KOPT-K1 (cell line): Measurements from ENCODE around the gene CDK18.

Source experiments
- H3K27ac ChIP-seq: fragments of 200-600 bp; sonication (generic); 2 replicates; pipeline ENCODE4 v1.5.1; 2016; ENCODE audit warnings: antibody characterized with exemption, mild to moderate bottlenecking, low read depth, low read length; ENCODE audit not compliant: poor library complexity, severe bottlenecking
- H3K36me3 ChIP-seq: fragments of 200-600 bp; sonication (generic); 2 replicates; pipeline ENCODE4 v1.5.1; 2017; ENCODE audit warnings: antibody characterized with exemption, mild to moderate bottlenecking, low read length, moderate library complexity; ENCODE audit not compliant: insufficient read depth
- H3K9me3 ChIP-seq: fragments of 200-600 bp; sonication (generic); 2 replicates; pipeline ENCODE4 v1.5.1; 2017; ENCODE audit warnings: antibody characterized with exemption, low read length, mild to moderate bottlenecking; ENCODE audit not compliant: insufficient read depth, poor library complexity, severe bottlenecking

The CDK18 gene

GRCh38 chr1:205520709-205521108, 16.2 kb downstream of the CDK18 start:
- Histone ChIP-seq H3K9me3 (no peaks in the 10 kb centered on the region), H3K27ac (no peak overlapping the region), H3K36me3 (no peaks in the 10 kb centered on the region)

DNA sequence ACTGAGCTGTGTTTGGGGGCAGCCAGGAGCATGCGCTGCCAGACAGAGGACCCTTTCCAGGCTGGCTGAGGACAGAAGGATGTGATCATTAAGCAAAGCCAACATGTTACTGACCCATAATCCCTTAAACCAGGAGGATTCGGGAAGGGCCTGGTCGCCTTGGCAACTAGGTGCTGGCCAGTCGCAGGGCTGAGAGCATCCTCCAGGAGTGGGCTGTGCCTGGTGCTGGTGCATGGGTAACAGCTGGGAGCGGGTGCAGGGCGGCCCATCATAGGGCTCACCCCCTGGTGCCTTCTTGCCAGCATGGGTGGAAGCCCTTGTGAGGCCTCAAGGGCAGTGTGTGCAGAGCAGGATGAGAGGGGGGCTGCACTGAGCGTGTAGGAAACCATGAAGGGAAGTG, 17.2 kb downstream of the CDK18 start:
- Histone ChIP-seq H3K27ac (no peak overlapping the region), H3K9me3 (no peaks in the 10 kb centered on the region), H3K36me3 (no peaks in the 10 kb centered on the region)

DNA sequence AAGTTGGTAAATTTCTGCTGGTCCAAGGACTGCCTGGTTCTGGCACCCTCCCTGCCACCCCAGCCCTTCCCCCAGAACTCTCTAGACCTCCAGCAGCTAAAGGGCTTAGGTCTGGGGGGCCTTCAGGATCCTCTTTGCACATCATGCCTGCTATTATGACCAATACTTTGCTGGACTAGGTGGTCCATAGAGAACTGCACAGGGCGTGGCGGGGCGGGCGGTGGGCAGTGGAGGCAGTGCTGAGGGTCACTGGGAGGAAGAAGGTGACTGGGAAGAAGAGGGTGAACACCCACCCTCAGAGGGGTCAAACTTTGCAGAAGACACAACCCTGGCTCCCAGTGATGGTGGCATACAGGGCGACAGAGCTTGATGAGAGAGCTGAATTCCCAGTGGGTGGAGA, 18.2 kb downstream of the CDK18 start:
- no peaks in the 10 kb centered on the region for H3K36me3 ChIP-seq
- H3K9me3 ChIP-seq: no peaks in the 10 kb centered on the region
- no peak overlapping the region for H3K27ac ChIP-seq

GRCh38 chr1:205523261-205523890, 18.9 kb downstream of the CDK18 start:
- Histone ChIP-seq H3K27ac (no peak overlapping the region), H3K36me3 (no peaks in the 10 kb centered on the region), H3K9me3 (no peaks in the 10 kb centered on the region)

GRCh38 chr1:205523891-205524793, 19.7 kb downstream of the CDK18 start:
- Histone ChIP-seq H3K36me3 (no peaks in the 10 kb centered on the region), H3K9me3 (no peaks in the 10 kb centered on the region), H3K27ac (no peak overlapping the region)

DNA sequence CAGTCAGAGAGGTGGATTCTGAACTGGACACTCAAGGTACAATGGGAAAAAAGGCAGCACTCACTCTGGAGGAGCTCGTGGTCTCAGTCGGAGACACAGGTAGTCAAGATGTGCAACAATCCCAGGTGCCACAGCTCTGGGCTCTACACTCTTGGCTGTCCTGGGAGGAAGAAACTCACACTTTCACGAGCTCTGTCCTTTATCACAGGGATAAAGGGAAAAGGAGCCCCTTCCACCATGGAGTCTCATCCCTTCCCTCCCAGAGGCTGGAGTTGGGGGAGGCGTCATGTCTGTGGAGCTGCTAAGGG, 20.3 kb downstream of the CDK18 start:
- no peak overlapping the region for H3K27ac ChIP-seq
- no peaks in the 10 kb centered on the region for H3K36me3 ChIP-seq
- H3K9me3 ChIP-seq: no peaks in the 10 kb centered on the region

GRCh38 chr1:205525495-205526285, 21.2 kb downstream of the CDK18 start:
- H3K36me3 ChIP-seq: no peaks in the 10 kb centered on the region
- no peaks in the 10 kb centered on the region for H3K9me3 ChIP-seq
- no peak overlapping the region for H3K27ac ChIP-seq

- no peak overlapping the region for H3K27ac ChIP-seq
Observed at GRCh38 chr1:205526431-205526830, 22.0 kb downstream of the CDK18 start.

GRCh38 chr1:205527931-205528330, 23.5 kb downstream of the CDK18 start:
- Histone ChIP-seq H3K9me3 (no peaks in the 10 kb centered on the region), H3K36me3 (no peaks in the 10 kb centered on the region), H3K27ac (no peak overlapping the region)

More at GRCh38 chr1:205526431-205526830, 22.0 kb downstream of the CDK18 start:
- Histone ChIP-seq H3K9me3 (no peaks in the 10 kb centered on the region), H3K36me3 (no peaks in the 10 kb centered on the region)

DNA sequence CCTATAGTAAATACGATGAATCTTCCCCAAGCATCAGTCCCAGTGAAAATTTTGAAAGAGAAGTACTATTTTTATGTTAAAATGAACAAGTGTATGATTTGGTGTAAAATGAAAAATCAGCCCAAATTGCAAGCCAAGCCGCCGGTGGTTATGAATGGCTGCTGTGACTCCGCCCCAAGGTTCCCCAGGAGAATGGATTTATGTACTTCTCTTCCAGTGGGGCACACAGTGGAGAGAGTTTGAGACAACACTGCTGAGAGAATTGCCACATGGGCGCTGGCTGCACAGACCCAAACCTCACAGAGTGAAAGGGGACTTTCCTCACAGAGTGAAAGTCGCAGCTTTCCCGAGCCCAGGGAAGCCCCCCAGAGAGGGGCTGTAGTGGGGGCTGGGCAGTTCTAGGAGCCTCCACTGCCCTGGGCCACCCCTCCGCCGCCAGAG, 24.0 kb downstream of the CDK18 start:
- no peaks in the 10 kb centered on the region for H3K36me3 ChIP-seq
- no peak overlapping the region for H3K27ac ChIP-seq
- no peaks in the 10 kb centered on the region for H3K9me3 ChIP-seq

GRCh38 chr1:205528887-205529825, 24.7 kb downstream of the CDK18 start:
- Histone ChIP-seq H3K27ac (no peak overlapping the region), H3K36me3 (no peaks in the 10 kb centered on the region), H3K9me3 (no peaks in the 10 kb centered on the region)

DNA sequence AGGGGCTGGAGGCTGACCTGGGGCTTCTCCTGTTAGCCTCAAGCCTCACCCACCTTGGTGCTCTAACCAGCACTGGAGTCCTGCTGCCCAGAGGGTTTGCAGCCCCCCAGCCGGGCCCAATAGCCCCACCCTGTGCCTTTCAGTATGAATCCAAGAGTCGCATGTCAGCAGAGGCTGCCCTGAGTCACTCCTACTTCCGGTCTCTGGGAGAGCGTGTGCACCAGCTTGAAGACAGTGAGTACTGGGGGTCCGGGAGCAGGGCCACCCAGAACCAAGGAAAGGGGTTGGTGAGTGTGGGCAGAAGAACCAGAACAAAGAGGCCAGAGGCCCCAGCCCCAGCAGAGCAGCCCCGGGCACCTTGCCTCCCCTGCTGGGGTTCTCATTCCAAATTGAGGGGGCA, 25.6 kb downstream of the CDK18 start:
- no peak overlapping the region for H3K27ac ChIP-seq
- no peaks in the 10 kb centered on the region for H3K9me3 ChIP-seq
- no peaks in the 10 kb centered on the region for H3K36me3 ChIP-seq

DNA sequence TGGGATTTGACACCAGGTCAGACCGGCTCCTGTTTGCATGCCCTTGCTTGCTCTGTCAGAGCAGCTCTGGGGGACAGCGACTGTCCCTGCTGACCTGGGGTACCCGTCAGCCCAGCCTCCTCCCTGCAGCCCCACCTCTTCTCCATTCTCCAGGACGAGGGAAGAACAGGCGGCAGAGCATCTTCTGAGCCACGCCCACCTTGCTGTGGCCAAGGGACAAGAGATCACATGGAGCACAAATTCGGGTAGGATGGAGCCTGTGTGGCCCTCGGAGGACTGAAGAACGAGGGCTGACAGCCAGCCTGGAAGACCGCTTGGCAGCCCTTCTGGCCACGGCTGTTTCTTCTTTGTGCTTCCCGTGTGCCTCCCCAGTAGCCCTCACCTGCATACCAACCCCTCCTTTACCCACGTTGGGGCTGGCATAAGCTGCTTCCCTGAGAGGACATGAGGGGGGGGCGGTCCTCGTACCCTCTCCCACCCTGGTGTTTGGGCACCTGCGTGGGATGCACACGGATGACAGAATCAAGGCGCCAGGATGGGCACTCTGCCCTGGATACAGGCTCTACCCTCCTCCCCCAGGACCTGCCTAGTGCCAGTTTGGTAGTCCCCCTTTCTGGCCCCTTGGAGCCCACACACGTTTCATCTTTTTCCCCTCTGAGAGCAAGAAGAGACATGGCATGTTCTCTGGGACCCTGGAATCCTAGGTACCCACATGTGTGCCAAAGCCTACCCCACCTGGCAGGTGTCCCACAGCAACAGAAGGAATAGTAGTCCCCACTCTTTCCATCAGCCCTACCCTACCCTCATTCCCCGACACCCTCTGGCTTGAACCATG, 26.9 kb downstream of the CDK18 start:
- no peaks in the 10 kb centered on the region for H3K9me3 ChIP-seq
- no peaks in the 10 kb centered on the region for H3K36me3 ChIP-seq
- no peak overlapping the region for H3K27ac ChIP-seq
